GM12892 (cell line): Measurements from ENCODE around the gene TBXAS1.

ENCODE experiments used
- POLR2A ChIP-seq: IDR thresholded peaks from 2 replicates; pipeline ENCODE4 v1.6.1; 2011; ENCODE audit warnings: low read depth, low read length, control low read depth
- POLR2AphosphoS5 ChIP-seq: IDR thresholded peaks from 2 replicates; pipeline ENCODE4 v1.6.1; 2011; ENCODE audit warnings: low read depth, low read length, control low read depth

DNA sequence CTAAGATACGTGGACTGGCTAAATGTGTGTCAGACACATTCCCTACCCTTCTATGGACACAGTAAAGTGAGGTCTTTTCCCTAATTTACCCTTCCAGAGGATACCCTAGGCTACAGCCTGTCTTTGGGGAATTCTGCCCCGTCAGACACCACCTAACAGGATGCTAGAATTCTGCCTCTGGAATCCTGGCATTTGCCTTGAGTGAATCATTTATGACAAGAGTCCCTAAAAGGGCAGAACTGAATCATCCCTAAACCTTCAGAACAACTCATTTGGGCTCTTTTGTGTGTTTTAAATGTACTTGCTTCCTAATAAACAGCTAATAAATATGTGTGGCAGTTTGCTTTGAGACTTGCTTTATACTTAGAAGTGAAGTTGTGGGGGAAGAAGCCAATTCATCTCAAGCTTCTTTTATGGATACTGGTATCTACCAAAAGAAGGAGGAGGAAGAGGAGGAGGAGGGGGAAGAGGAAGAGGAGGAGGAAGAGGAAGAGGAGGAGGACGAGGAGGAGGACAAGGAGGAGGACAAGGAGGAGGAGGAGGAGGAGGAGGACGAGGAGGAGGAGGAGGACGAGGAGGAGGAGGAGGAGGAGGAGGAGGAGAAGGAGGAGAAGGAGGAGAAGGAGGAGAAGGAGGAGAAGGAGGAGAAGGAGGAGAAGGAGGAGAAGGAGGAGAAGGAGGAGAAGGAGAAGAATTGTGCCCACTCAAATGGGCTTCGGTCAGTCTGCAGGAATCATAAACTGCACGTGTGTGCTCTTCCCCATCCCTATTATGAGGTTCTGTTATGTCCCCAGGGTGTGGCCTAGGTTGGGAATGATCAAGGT lies 206.5 kb downstream of the TBXAS1 start:
- TF ChIP-seq POLR2AphosphoS5: no peak
- no peak for TF ChIP-seq POLR2A
